ENCODE results near the gene LRIT3. TPM values are rescaled to one million over a fixed set of nuclear protein-coding genes. Genes with fewer than 3 reads are reported as not detected.
A peak's percentile ranks its signal among the peaks of the same experiment; 100 is the strongest.

The LRIT3 gene
- total RNA-seq, 1 donor from 2014 or later: 0.07 TPM

DNA sequence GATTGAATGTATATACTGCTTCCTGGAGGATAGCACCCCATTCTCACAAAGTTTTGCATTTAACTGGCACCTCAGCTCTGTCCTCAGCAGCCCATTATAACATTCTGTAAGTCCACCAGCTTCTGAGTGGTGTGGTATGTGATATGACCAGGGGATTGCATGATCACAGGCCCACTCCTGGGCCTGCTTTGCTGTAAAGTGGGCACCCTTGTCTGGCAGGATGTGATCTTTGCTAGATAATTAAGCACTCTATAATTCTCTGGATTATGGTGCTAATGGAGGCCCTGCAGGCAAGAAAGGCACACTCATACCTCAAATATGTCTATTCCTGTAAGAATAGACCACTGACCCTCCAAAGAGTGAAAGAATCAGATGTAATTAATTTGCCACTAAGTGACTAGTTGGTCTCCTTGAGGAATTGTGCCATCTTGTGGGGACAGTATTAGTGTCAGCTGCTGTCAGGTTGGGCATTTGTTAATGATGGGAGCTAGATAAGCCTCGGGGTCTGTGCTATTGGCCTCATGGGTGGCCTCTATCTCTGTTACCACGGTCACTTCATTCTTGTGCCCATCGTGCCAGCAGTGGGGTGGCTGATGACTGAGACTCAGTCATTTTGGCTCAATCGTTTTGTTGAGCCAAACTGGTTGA lies 43.9 kb upstream of the LRIT3 start:
- Mint-ChIP-seq H3K36me3 (ENCODE audit: low read depth) (no peaks in the 10 kb centered on the region), H3K27ac (ENCODE audit: unreplicated experiment) (no peak overlapping the region), H3K9me3 (ENCODE audit: low read depth) (no peaks in the 10 kb centered on the region), H3K4me3 (ENCODE audit: unreplicated experiment) (no peak overlapping the region), H3K4me1 (ENCODE audit: low read depth) (peaks cover 4% of the 10 kb centered on the region), H3K27me3 (ENCODE audit: low read depth) (peaks cover 7% of the 10 kb centered on the region)
- TF ChIP-seq, protein P1, sequence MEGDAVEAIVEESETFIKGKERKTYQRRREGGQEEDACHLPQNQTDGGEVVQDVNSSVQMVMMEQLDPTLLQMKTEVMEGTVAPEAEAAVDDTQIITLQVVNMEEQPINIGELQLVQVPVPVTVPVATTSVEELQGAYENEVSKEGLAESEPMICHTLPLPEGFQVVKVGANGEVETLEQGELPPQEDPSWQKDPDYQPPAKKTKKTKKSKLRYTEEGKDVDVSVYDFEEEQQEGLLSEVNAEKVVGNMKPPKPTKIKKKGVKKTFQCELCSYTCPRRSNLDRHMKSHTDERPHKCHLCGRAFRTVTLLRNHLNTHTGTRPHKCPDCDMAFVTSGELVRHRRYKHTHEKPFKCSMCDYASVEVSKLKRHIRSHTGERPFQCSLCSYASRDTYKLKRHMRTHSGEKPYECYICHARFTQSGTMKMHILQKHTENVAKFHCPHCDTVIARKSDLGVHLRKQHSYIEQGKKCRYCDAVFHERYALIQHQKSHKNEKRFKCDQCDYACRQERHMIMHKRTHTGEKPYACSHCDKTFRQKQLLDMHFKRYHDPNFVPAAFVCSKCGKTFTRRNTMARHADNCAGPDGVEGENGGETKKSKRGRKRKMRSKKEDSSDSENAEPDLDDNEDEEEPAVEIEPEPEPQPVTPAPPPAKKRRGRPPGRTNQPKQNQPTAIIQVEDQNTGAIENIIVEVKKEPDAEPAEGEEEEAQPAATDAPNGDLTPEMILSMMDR (IDR thresholded peaks at IDR 0.05): peak; percentile 83
- DNase-seq (ENCODE audit: low spot score): no peak

- Mint-ChIP-seq H3K27ac (ENCODE audit: unreplicated experiment) (no peak overlapping the region), H3K27me3 (ENCODE audit: low read depth) (peaks cover 7% of the 10 kb centered on the region), H3K4me1 (ENCODE audit: low read depth) (peaks cover 1% of the 10 kb centered on the region), H3K4me3 (ENCODE audit: unreplicated experiment) (no peak overlapping the region), H3K36me3 (ENCODE audit: low read depth) (no peaks in the 10 kb centered on the region), H3K9me3 (ENCODE audit: low read depth) (no peaks in the 10 kb centered on the region)
- TF ChIP-seq, protein P1 (IDR thresholded peaks at IDR 0.05): no peak
- DNase-seq (ENCODE audit: low spot score): no peak
Observed at GRCh38 chr4:109809655-109810054, 38.3 kb upstream of the LRIT3 start.

DNA sequence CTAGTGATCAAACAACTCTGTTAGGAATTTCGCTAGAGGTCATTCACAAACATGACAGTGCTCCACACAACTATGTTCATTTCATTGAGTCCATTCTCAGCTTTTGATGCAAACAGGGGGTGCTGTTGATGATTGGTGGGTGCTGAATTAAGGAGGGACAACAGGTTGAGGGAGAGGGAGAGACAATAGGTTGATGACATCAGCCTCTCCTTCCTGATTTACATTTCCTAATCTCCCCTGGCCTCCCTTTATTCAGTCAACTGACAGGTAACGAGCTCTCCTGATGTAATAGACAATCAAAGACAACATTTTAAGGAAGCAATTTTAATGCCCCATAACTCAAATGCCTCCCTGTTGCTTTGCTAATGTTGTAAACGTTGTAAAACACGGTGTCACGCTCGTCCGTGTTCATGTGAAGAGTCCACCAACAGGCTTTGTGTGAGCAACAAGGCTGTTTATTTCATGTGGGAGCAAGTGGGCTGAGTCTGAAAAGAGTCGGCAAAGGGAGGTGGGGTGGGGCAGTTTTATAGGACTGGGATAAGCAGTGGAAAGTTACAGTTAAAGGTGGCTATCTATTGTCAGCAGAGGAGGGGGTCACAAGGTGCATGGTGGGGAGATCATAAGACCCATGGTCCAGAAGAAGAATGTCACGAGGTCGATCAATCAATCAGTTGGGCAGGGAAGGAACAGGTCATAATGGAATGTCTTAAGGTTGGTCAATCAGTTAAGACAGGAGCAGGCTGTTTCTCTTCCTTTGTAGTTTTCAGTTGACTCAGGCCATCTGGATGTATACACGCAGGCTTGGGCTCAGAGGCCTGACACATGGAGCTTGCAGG lies 37.1 kb upstream of the LRIT3 start:
- TF ChIP-seq, protein P1 (IDR thresholded peaks at IDR 0.05): no peak
- Mint-ChIP-seq H3K4me1 (ENCODE audit: low read depth) (peaks cover 7% of the 10 kb centered on the region), H3K4me3 (ENCODE audit: unreplicated experiment) (no peak overlapping the region), H3K27me3 (ENCODE audit: low read depth) (peaks cover 7% of the 10 kb centered on the region), H3K27ac (ENCODE audit: unreplicated experiment) (no peak overlapping the region), H3K36me3 (ENCODE audit: low read depth) (no peaks in the 10 kb centered on the region), H3K9me3 (ENCODE audit: low read depth) (no peaks in the 10 kb centered on the region)
- DNase-seq (ENCODE audit: low spot score): no peak

DNA sequence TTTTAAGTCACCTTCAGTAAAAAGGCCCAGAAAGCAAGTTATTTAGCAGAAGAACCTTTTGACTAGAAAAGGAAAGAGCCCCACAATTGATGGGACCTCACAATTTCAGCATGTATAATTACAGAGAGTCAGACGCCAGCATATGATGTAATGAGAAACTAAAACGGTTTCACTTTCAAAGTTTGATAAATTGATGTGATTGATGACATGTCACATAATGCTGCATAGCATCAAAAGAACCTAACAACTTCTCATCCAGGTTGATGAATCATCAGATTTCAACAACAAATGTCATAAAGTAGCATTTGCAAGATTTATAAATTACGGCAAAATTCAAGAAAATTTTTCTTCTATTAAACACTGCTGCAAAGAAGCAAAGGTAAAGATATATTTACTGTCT lies 36.2 kb upstream of the LRIT3 start:
- peaks cover 16% of the 10 kb centered on the region for H3K4me1 Mint-ChIP-seq (ENCODE audit: low read depth)
- DNase-seq (ENCODE audit: low spot score): no peak
- no peaks in the 10 kb centered on the region for H3K9me3 Mint-ChIP-seq (ENCODE audit: low read depth)
- H3K27me3 Mint-ChIP-seq (ENCODE audit: low read depth): peaks cover 5% of the 10 kb centered on the region
- H3K4me3 Mint-ChIP-seq (ENCODE audit: unreplicated experiment): no peak overlapping the region
- TF ChIP-seq, protein P1 (IDR thresholded peaks at IDR 0.05): no peak
- H3K27ac Mint-ChIP-seq (ENCODE audit: unreplicated experiment): no peak overlapping the region
- H3K36me3 Mint-ChIP-seq (ENCODE audit: low read depth): no peaks in the 10 kb centered on the region

GRCh38 chr4:109815151-109816081 lies 32.5 kb upstream of the LRIT3 start, which contains the start of gene GAR1:
GAR1 (plus strand) TSS chr4:109815762; CDS start chr4:109816165, 403 bp downstream.
- TF ChIP-seq, protein P1 (IDR thresholded peaks at IDR 0.05): peak; percentile 2
- H3K27me3 Mint-ChIP-seq (ENCODE audit: low read depth): no peaks in the 10 kb centered on the region
- peaks cover 32% of the 10 kb centered on the region for H3K4me1 Mint-ChIP-seq (ENCODE audit: low read depth)
- H3K9me3 Mint-ChIP-seq (ENCODE audit: low read depth): no peaks in the 10 kb centered on the region
- peaks cover 7% of the 10 kb centered on the region for H3K36me3 Mint-ChIP-seq (ENCODE audit: low read depth)
- H3K27ac Mint-ChIP-seq (ENCODE audit: unreplicated experiment): peak within 1 kb of the TSS; percentile 96
- DNase-seq (ENCODE audit: low spot score): peak; percentile 94
- peak within 1 kb of the TSS; percentile 98 for H3K4me3 Mint-ChIP-seq (ENCODE audit: unreplicated experiment)

Measured in chondrocyte (in vitro differentiated cells).